COLO668 (cell line): ENCODE measurements around the gene GGTLC1.

ENCODE experiments used
- DNase-seq: peaks from one replicate; lab custom pipeline; 2025; ENCODE audit not compliant: unreplicated experiment; lab: John Stamatoyannopoulos, UW

GGTLC1 gene

GRCh38 chr20:23966927-23967615 lies 21.5 kb downstream of the GGTLC1 start:
- no peak for DNase-seq

DNA sequence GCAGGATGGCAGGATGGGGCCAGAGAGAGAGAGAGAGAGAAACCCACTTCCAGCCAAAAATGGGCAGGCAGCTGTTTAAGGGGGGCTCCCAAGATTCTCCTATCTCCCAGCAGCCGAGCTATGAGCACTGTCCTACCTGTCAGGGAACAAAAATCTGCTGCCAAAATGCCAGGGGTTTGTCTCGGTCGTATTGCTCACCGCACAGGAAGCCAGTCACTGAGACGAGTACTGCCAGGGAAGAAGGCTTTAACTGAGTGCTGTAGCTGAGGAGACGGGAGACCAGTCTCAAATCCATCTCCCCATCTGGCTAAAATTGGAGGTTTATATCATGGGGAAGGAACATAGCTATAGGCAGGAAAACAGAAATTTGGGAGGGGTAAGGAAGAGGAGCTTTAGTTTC lies 22.3 kb downstream of the GGTLC1 start:
- no peak for DNase-seq

GRCh38 chr20:23963941-23964340 lies 24.6 kb downstream of the GGTLC1 start:
- DNase-seq = no peak

GRCh38 chr20:23962272-23962671 lies 26.3 kb downstream of the GGTLC1 start:
- DNase-seq = no peak

DNA sequence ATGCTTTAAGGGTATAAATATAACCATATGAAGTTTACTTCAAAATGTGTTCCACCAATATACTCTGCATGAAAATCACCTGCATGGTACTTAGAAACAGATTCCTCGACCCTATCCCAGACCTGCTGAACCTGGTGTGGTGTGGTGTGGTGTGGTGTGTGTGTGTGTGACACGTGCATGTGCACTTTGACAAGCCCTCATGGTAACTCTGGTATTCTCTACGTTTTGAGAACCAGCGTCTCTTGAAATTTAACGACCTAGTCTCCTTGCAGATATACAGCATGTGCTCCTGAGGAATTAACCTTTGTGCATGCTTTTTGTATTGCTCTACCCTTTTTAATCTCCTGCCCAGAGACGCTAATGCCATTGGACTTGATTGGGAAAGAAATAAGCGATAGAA lies 29.5 kb downstream of the GGTLC1 start:
- no peak for DNase-seq

- DNase-seq = no peak
Measured at GRCh38 chr20:23955896-23956295, 32.7 kb downstream of the GGTLC1 start.

- DNase-seq = no peak
Measured at GRCh38 chr20:23954008-23954745, 34.4 kb downstream of the GGTLC1 start.

- no peak for DNase-seq
Measured at GRCh38 chr20:23946206-23946605, 42.4 kb downstream of the GGTLC1 start.

DNA sequence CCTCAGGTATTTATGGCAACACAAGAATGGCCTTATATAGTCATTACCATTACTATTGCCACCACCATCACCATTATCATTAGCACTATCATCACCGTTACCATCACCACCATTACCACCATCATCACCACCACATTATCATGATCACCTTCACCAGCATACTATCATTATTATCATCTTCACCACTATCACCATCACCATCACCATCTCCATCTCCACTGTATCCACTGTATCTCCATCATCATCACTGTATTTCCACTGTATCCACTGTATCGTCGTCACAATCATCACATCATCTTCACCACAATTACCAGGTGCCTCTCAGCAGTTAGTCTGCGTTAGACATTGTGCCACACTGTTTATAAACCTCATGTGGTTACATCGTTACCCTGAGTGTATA lies 45.3 kb downstream of the GGTLC1 start:
- DNase-seq = no peak

- DNase-seq = no peak
Measured at GRCh38 chr20:23939641-23940040, 48.9 kb downstream of the GGTLC1 start.

- DNase-seq = no peak
Measured at GRCh38 chr20:23939063-23939462, 49.5 kb downstream of the GGTLC1 start.

DNA sequence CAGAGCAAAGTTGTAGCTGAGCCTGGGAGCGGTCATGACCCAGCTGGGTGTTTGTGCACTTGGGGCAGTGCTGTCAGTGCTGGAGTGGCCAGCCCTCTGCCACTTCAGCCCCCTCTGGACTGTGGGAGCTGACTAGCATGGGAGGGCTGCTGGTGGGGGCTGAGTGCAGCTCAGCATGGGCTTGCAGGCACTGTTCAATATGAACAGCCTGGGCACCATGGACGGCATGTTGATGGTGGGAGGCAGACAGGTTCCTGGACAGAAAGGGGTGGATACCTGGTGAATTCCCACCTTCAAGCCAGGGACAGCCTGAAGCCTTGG lies 50.5 kb downstream of the GGTLC1 start:
- DNase-seq = no peak

GRCh38 chr20:23937303-23938117 lies 51.1 kb downstream of the GGTLC1 start:
- DNase-seq = peak; percentile 16
